Measurements from ENCODE around the gene PNMA6E.

The PNMA6E gene

DNA sequence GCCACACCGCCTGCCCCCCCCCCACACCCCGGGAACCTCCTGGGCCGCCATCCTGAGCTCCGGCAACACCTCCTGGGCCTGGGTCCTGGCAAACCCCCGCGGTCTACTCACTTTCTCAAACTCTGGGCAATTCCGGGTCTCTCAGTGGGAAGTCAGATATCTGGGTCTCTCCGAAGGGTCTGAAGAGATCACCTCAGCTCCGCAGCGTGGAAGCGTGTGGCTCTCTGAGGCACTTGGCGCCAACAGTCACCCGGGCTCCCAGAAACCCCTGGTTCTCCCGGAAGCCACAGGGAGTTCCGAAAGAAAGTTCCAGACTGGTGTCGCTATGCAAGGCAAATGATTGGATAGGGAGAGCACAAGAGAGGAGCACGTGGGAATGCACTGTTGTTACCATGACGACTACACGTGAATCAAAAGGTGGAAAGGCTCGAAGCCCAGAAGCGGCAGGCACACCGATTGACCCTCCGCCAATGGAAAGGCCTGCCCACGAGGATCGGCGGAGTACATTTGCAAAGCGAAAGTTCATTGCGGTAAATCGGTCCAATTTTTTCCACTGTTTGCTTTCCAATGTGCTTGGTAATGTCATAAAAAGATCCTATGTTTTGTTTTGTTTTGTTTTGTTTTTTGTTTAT is at the start of gene PNMA6E:
PNMA6E (minus strand) TSS at position 218 of the 632 bp plus-strand sequence. CDS start 2,501 bp downstream, outside the sequence.
- Histone ChIP-seq H3K9me3 (ENCODE audit: insufficient read depth, low read length) (no peaks in the 10 kb centered on the region), H3K27me3 (ENCODE audit: insufficient read depth, insufficient read length) (no peaks in the 10 kb centered on the region), H3K4me1 (ENCODE audit: insufficient read depth, insufficient read length) (no peaks in the 10 kb centered on the region), H3K36me3 (ENCODE audit: insufficient read depth, insufficient read length, low read length) (no peaks in the 10 kb centered on the region), H3K4me3 (ENCODE audit: insufficient read length, low read depth) (no peak within 1 kb of the TSS), H3K9ac (ENCODE audit: insufficient read length, low read depth) (no peak within 1 kb of the TSS)
- TF ChIP-seq ZNF274 (IDR thresholded peaks at IDR 0.05; ENCODE audit: low read depth, low read length) (no peak), YY1 (IDR thresholded peaks at IDR 0.05; ENCODE audit: insufficient read depth, insufficient read length) (no peak), SUZ12 (IDR thresholded peaks at IDR 0.05; ENCODE audit: extremely low read depth, insufficient read depth, insufficient read length) (no peak)
- no peak for DNase-seq (ENCODE audit: low read depth, low spot score)

DNA sequence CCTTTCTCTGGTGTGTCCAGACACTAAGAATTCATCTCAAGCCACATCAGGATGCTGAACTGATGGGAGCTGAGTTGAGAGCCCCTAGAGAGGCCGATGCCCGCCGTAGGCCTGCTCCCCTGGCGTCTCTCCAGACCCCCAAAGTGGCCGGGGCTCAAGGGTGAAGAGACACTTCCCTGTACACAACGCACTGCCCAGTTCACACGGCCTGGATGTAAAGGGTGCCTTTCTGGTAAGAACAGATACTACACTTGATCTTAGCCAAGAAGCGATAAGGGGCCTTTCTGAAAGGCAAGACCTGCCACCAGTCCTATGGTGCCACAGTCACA is 49.8 kb upstream of the PNMA6E start:
- H3K27me3 ChIP-seq (ENCODE audit: insufficient read depth, insufficient read length), result no peaks in the 10 kb centered on the region
- TF ChIP-seq YY1 (IDR thresholded peaks at IDR 0.05; ENCODE audit: insufficient read depth, insufficient read length), result no peak
- no peak for TF ChIP-seq SUZ12 (IDR thresholded peaks at IDR 0.05; ENCODE audit: extremely low read depth, insufficient read depth, insufficient read length)
- TF ChIP-seq ZNF274 (IDR thresholded peaks at IDR 0.05; ENCODE audit: low read depth, low read length), result no peak
- peaks cover 3% of the 10 kb centered on the region for H3K36me3 ChIP-seq (ENCODE audit: insufficient read depth, insufficient read length, low read length)
- no peak overlapping the region for H3K4me3 ChIP-seq (ENCODE audit: insufficient read length, low read depth)
- H3K9ac ChIP-seq (ENCODE audit: insufficient read length, low read depth), result no peak overlapping the region
- no peak for DNase-seq (ENCODE audit: low read depth, low spot score)
- no peaks in the 10 kb centered on the region for H3K9me3 ChIP-seq (ENCODE audit: insufficient read depth, low read length)
- no peaks in the 10 kb centered on the region for H3K4me1 ChIP-seq (ENCODE audit: insufficient read depth, insufficient read length)

DNA sequence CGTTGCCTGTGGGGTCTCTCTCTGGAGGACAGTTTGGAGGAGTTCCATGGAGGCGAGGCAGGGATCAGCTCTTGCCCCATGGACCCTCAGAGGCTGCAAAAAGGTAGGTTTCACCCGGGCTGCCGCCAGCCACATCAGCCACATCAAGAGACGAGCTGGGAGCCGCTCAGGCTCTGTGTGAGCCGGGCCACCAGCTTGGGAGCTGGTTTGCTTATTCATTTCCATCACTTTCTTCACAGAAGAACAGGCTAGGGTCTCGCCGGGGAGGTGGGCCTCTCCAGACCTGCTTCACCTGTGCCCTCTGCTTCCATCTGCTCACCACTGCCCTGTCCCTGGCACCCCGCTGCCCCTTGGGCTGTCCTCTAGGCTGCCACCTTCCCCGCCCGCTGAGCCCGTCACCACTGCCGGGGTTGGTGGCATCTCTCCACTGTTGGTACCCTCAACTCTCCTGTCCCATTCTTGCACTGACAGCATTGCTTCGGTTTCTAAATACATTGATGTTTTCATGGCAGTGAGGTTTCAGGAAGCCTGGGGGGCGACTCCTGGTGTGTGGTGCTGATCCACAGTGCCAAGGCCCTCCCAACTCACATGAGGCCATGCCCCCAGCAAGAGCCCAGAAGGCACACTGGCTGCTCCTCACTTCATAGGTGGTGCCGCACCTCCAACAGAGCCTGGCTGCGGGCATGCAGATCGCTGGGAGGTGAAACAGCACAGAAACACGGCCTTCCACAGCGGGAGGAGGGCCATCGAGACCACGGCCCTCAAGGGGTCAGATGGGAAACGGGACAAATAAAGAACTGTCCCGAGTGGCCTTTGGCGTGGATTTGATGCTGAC is 49.2 kb upstream of the PNMA6E start:
- no peaks in the 10 kb centered on the region for H3K9me3 ChIP-seq (ENCODE audit: insufficient read depth, low read length)
- no peaks in the 10 kb centered on the region for H3K4me1 ChIP-seq (ENCODE audit: insufficient read depth, insufficient read length)
- no peak overlapping the region for H3K9ac ChIP-seq (ENCODE audit: insufficient read length, low read depth)
- no peaks in the 10 kb centered on the region for H3K27me3 ChIP-seq (ENCODE audit: insufficient read depth, insufficient read length)
- no peak for DNase-seq (ENCODE audit: low read depth, low spot score)
- no peak overlapping the region for H3K4me3 ChIP-seq (ENCODE audit: insufficient read length, low read depth)
- TF ChIP-seq YY1 (IDR thresholded peaks at IDR 0.05; ENCODE audit: insufficient read depth, insufficient read length) (no peak), SUZ12 (IDR thresholded peaks at IDR 0.05; ENCODE audit: extremely low read depth, insufficient read depth, insufficient read length) (no peak), ZNF274 (IDR thresholded peaks at IDR 0.05; ENCODE audit: low read depth, low read length) (no peak)
- H3K36me3 ChIP-seq (ENCODE audit: insufficient read depth, insufficient read length, low read length), result peaks cover 3% of the 10 kb centered on the region

DNA sequence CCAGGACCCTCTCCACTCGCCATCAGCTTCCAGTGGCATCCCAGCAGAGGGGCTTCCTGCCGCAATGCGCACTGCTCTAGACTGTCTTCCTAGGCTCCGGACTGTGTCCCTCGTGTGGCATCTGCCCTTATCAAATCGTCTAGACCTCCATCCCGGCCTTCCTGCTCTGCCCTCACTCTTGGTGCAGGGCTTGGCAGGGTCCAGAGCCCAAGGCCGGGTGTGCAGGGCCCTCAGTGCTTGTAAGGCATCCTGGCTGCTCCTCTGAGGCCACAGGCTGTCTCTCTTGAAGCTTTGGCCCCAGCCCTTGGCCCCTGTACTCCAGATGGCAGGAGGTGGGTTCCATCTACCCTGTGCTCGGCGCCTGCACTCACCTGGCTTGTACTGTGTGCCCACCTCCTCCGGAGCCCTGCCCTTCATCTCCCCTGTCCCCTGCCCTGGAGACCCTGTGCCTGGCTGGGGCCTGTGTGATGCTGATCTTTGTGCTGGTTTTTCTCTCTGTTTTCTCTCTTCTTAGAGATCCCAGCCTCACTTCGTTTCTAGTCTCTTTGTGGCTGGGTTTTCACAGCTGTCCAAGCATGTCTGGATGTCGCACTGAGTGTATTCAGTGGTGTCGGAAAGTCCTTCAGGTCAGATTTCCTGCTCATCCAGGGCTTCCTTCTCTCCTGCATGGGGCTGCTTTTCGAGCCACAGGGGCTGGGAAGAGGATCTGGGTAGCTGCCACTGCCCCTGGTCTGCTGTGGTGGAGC is 48.4 kb upstream of the PNMA6E start:
- no peaks in the 10 kb centered on the region for H3K27me3 ChIP-seq (ENCODE audit: insufficient read depth, insufficient read length)
- no peak for DNase-seq (ENCODE audit: low read depth, low spot score)
- TF ChIP-seq ZNF274 (IDR thresholded peaks at IDR 0.05; ENCODE audit: low read depth, low read length), result no peak

DNA sequence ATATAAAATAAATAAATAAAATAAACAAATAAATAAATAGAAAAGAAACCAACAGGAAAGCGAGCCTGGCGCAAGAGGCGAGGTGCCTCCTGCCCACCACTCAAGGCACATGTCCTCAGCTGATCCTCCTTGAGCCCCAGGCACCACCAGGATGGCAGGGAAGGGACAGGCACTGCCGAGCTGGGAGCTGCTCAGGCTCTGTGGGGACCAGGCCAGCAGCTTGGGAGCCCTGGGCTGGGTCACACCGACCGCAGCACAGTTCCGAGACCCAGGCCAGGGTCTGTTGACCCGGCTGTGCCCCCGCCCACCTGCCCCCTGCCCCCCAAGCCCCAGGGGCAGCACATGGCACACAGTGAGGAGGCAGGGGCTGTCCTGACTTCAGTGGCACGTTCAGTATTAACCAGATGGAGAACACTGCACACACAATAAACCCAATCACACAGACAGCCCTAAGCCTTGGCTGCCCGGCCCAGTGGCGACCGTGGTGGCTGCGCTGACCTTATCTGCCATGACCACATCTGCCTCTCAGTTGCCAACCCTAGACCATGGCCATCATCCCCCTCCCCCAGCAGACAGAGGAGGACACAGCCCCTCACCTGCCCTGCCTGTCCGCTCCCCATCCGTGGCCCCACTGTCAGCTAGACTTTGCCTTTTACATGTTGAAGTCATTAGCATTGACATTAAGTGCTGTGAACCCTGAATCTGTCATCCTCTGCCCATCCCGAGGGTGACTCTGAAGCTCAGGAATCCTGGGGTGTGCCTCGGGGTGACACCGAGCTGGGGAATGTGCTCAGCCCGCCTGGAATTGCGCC is 47.6 kb upstream of the PNMA6E start:
- H3K9ac ChIP-seq (ENCODE audit: insufficient read length, low read depth), result no peak overlapping the region
- H3K27me3 ChIP-seq (ENCODE audit: insufficient read depth, insufficient read length), result no peaks in the 10 kb centered on the region
- H3K4me3 ChIP-seq (ENCODE audit: insufficient read length, low read depth), result no peak overlapping the region
- H3K9me3 ChIP-seq (ENCODE audit: insufficient read depth, low read length), result no peaks in the 10 kb centered on the region
- no peaks in the 10 kb centered on the region for H3K4me1 ChIP-seq (ENCODE audit: insufficient read depth, insufficient read length)
- TF ChIP-seq YY1 (IDR thresholded peaks at IDR 0.05; ENCODE audit: insufficient read depth, insufficient read length), result no peak
- no peak for TF ChIP-seq ZNF274 (IDR thresholded peaks at IDR 0.05; ENCODE audit: low read depth, low read length)
- no peak for TF ChIP-seq SUZ12 (IDR thresholded peaks at IDR 0.05; ENCODE audit: extremely low read depth, insufficient read depth, insufficient read length)
- no peak for DNase-seq (ENCODE audit: low read depth, low spot score)
- no peaks in the 10 kb centered on the region for H3K36me3 ChIP-seq (ENCODE audit: insufficient read depth, insufficient read length, low read length)

More for the DNA sequence above, 48.4 kb upstream of the PNMA6E start:
- no peaks in the 10 kb centered on the region for H3K4me1 ChIP-seq (ENCODE audit: insufficient read depth, insufficient read length)
- H3K36me3 ChIP-seq (ENCODE audit: insufficient read depth, insufficient read length, low read length), result peaks cover under 1% of the 10 kb centered on the region
- H3K9me3 ChIP-seq (ENCODE audit: insufficient read depth, low read length), result no peaks in the 10 kb centered on the region
- no peak overlapping the region for H3K9ac ChIP-seq (ENCODE audit: insufficient read length, low read depth)
- H3K4me3 ChIP-seq (ENCODE audit: insufficient read length, low read depth), result no peak overlapping the region

DNA sequence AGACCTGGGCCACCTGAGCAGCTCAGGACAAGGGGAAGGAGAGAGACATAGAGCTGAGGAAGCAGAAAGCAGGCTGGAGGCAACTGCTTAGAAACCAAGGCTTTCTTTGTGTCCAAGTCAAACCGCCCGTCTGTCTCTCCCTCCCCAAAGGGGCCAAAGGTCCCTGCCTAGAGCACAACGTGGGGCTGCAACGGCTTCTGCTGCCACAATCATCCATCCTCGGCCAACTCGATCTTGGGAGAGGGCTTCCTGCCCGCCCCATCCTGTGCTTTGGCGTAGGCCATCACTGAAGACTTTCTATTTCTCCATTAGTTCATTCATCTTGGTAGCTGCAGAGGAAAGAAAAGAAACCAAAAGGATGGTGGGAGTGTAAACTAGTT is 46.4 kb upstream of the PNMA6E start:
- no peak for DNase-seq (ENCODE audit: low read depth, low spot score)
- no peaks in the 10 kb centered on the region for H3K9me3 ChIP-seq (ENCODE audit: insufficient read depth, low read length)
- H3K9ac ChIP-seq (ENCODE audit: insufficient read length, low read depth), result no peak overlapping the region
- no peak for TF ChIP-seq SUZ12 (IDR thresholded peaks at IDR 0.05; ENCODE audit: extremely low read depth, insufficient read depth, insufficient read length)
- no peak for TF ChIP-seq YY1 (IDR thresholded peaks at IDR 0.05; ENCODE audit: insufficient read depth, insufficient read length)
- TF ChIP-seq ZNF274 (IDR thresholded peaks at IDR 0.05; ENCODE audit: low read depth, low read length), result no peak
- no peaks in the 10 kb centered on the region for H3K27me3 ChIP-seq (ENCODE audit: insufficient read depth, insufficient read length)
- no peak overlapping the region for H3K4me3 ChIP-seq (ENCODE audit: insufficient read length, low read depth)
- no peaks in the 10 kb centered on the region for H3K36me3 ChIP-seq (ENCODE audit: insufficient read depth, insufficient read length, low read length)
- H3K4me1 ChIP-seq (ENCODE audit: insufficient read depth, insufficient read length), result no peaks in the 10 kb centered on the region
